GM10248 (cell line): ENCODE results near the gene RNF207.
A peak's percentile ranks its signal among the peaks of the same experiment; 100 is the strongest.
"Not testable (repeated sequence)": the region's sequence is repeated elsewhere in the genome, so short reads cannot be mapped to it uniquely, and the experiment has no call there.

ENCODE experiments used
- CTCF ChIA-PET: fragments of 300-600 bp; sonication (Branson Sonifier 250); formaldehyde crosslinking; extraction: SDS; loops from one replicate; lab custom pipeline; 2021; ENCODE audit warnings: antibody characterized with exemption; lab: Yijun Ruan, JAX
- POLR2A ChIA-PET: fragments of 350-650 bp; sonication (Branson Sonifier 250); formaldehyde crosslinking; extraction: SDS; loops from one replicate; lab custom pipeline; 2020; ENCODE audit warnings: antibody characterized with exemption; lab: Yijun Ruan, JAX
- DNase-seq: peaks from one replicate; pipeline ENCODE4 v3.0.0; 2012; ENCODE audit errors: extremely low spot score
- TF ChIP-seq, protein P1 (sequence below): IDR thresholded peaks from 2 replicates; pipeline ENCODE4 v1.5.1; 2012; ENCODE audit warnings: mild to moderate bottlenecking, low read depth; ENCODE audit errors: extremely low read depth, missing control alignments, control extremely low read depth

The RNF207 gene

GRCh38 chr1:6211731-6212130, 5.8 kb downstream of the RNF207 start:
- TF ChIP-seq, protein P1, sequence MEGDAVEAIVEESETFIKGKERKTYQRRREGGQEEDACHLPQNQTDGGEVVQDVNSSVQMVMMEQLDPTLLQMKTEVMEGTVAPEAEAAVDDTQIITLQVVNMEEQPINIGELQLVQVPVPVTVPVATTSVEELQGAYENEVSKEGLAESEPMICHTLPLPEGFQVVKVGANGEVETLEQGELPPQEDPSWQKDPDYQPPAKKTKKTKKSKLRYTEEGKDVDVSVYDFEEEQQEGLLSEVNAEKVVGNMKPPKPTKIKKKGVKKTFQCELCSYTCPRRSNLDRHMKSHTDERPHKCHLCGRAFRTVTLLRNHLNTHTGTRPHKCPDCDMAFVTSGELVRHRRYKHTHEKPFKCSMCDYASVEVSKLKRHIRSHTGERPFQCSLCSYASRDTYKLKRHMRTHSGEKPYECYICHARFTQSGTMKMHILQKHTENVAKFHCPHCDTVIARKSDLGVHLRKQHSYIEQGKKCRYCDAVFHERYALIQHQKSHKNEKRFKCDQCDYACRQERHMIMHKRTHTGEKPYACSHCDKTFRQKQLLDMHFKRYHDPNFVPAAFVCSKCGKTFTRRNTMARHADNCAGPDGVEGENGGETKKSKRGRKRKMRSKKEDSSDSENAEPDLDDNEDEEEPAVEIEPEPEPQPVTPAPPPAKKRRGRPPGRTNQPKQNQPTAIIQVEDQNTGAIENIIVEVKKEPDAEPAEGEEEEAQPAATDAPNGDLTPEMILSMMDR: no peak
- CTCF ChIA-PET: no interaction called here
- POLR2A ChIA-PET: no interaction called here
- no peak for DNase-seq

GRCh38 chr1:6212193-6212959, 6.5 kb downstream of the RNF207 start:
- DNase-seq: peak; percentile 53
- ChIA-PET CTCF (interaction anchor here (1.2 kb wide), 1 partner anchor 8 kb away, joined by 3 read pairs; no protein-coding TSS in a partner anchor), POLR2A (no interaction called here)
- TF ChIP-seq, protein P1: no peak

DNA sequence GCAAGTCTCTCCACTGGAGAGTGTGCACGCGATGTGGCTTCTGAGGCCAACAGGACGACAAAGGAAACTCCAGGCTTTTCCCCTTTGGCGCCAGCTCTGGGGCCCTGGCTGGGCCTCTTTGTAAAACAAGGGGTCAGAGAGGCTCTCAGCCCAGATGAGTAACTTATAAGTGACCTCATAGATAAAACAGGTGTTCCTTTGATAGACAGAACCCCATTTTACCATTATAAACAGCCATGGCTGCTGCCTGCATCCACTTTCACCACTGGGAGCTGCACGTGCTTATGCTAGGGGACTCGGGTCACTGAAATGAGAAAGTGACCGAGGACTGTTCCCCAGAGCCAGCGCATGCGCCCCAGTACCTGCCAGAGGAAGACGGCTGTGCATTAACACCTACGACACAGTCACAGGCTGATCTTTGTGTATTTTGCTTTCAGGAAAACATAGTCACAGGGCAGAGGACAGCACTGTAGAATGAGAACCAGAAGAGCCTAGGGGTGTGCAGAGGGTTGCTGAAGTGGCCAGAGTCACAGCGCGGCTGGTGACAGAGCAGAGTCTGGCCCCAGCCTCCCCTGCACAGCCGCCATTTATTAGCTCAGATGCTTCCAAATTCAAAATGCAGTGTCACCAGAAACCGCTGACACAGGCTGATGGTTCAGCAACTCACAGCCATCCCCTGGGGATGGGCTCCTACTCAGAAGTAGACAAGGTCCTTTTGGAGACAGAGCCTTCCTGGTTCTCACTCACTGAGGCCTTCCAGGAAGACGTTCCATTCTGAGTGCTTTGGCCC, 12.7 kb downstream of the RNF207 start:
- TF ChIP-seq, protein P1: no peak
- POLR2A ChIA-PET: no interaction called here
- DNase-seq: no peak
- CTCF ChIA-PET: interaction anchor here (0.8 to 5.1 kb wide), 4 partner anchors 13 to 126 kb away, joined by 3 to 27 read pairs (median 4); partner anchors contain the start of gene RNF207

GRCh38 chr1:6219641-6220040, 13.7 kb downstream of the RNF207 start:
- CTCF ChIA-PET: interaction anchor here (0.8 to 1.4 kb wide), 5 partner anchors 9 to 182 kb away, joined by 3 read pairs; no protein-coding TSS in a partner anchor
- DNase-seq, POLR2A ChIA-PET: not testable (repeated sequence)

- ChIA-PET CTCF (interaction anchor here (0.8 to 1.4 kb wide), 6 partner anchors 10 to 182 kb away, joined by 3 to 5 read pairs (median 3); partner anchors contain the start of gene RNF207), POLR2A (no interaction called here)
- TF ChIP-seq, protein P1: no peak
- DNase-seq: no peak
Observed at GRCh38 chr1:6220236-6220635, 14.3 kb downstream of the RNF207 start.

- TF ChIP-seq, protein P1: no peak
- DNase-seq: no peak
- ChIA-PET POLR2A (no interaction called here), CTCF (interaction anchor here (1.4 to 1.7 kb wide), 3 partner anchors 11 to 15 kb away, joined by 3 to 6 read pairs (median 4); partner anchors contain the start of gene RNF207)
Observed at GRCh38 chr1:6221210-6221784, 15.4 kb downstream of the RNF207 start.
